ENCODE measurements around the gene LMF1.
"Not testable (repeated sequence)": the region's sequence is repeated elsewhere in the genome, so short reads cannot be mapped to it uniquely, and the experiment has no call there.

The LMF1 gene

GRCh38 chr16:891353-891740, 79.4 kb downstream of the LMF1 start:
- DNase-seq, result no peak

- no peak for DNase-seq
These were observed 80.0 kb downstream of the LMF1 start for GRCh38 chr16:890716-891352.

DNA sequence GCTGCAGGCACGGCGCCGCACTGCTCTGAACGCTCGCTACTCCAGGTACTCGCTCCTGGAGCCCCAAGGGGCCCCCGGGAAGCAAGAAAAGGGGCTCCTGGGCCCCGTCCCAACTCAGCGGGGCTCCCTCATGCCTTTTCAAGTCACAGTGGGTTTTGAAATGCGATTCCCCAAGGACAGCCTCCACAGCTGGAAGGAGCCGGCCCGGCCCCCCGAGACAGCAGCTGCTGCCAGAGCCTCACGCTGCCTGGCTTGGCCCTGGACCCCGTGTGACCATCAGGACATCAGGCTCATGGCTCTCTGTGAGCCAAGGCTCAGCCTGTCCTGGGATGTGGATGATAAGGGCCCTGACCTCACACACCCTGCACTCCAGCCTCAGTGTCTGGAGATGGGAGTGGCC, 80.6 kb downstream of the LMF1 start:
- no peak for DNase-seq

DNA sequence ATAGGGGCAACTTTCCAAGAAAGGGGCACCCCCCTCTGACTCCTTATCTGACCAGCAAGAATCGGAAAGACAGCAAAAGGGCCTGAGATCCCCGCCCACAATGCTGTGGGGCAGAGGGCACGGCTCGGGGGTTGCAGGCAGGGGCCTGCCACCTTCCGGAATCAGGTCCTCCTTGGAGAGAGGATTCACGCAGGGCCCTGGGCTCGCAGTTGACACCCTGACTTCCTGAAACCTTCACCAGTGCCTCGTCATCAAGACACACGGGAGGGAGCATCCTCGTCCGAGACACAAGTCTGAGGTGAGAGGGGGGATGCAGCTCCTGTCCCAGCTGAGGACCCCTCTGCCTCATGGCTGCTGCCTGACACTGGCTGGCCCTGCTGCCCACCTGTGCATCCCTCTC, 81.2 kb downstream of the LMF1 start:
- no peak for DNase-seq

DNA sequence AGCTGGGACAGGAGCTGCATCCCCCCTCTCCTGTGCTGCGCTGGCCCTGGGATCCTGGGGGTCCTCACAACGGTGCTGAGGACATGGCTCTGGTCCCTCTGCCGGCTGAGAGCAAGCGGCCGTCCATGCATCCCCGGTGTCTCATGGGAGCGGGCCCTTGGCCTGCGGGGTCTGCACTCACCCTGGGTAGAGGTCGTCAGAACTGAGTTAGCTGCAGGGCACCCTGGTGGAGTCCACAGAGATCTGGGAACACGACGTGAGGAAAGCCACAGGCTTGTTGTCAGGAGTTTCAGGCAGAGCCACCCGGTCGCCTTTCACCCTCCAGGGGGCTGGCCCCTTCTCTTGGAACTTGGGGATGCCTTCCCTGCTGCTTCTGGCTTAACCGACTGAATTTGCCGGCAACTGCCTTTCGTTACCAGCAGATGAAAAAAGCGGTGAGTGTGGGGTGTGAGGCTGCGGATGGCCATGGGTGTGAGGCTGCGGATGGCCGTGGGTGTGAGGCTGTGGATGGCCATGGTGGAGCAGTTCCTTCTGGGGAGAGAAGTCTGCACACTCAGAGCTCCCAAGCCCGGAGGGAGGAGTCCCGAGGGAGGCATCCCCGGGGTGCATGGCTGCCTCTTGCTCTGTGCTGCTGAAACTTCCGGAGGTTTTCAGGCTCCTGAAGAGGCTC, 81.7 kb downstream of the LMF1 start:
- no peak for DNase-seq

DNA sequence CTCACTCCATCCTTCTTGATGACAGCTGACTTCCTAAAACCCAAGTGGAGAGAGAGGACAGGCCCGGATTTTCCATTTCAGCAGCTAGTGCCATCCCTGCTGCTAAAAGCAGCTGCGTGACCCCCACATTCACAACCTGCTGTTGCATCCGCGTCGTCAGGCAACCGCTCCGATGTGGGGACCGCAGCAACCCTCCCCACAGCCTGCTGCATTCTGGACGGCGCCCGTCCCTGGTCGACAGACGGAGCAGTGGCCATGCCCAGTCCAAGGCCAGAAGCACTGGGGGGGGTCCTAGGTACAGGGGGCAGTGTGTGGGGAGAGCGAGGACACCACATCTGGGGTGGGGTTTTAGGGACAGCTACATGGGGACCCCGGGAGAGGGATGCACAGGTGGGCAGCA, 82.3 kb downstream of the LMF1 start:
- DNase-seq, result not testable (repeated sequence)

GRCh38 chr16:887846-888245, 82.9 kb downstream of the LMF1 start:
- no peak for DNase-seq

- DNase-seq, result no peak
These were observed 83.7 kb downstream of the LMF1 start for GRCh38 chr16:886802-887731.

DNA sequence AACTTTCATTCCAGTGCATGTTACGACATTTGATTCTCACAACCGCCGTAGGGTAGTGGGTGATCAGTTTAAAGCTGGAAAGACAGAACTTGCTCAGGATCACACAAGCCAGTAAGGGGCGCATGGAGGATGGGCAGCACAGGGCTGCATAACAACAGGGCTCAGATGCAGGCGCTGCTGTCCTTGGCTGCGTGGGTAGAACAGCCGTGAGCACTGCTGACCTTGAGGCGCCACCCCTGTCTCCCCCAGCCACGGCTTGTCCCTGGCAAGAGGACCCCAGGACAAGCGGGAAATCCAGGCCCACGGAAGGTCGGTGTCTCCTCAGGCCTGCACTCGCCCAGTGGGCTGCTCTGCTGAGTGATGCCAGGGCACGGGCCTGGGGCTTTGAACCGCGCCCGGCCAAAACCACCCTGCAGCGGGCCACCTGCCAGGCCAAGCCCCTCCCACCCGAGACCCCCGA, 84.7 kb downstream of the LMF1 start:
- no peak for DNase-seq

DNA sequence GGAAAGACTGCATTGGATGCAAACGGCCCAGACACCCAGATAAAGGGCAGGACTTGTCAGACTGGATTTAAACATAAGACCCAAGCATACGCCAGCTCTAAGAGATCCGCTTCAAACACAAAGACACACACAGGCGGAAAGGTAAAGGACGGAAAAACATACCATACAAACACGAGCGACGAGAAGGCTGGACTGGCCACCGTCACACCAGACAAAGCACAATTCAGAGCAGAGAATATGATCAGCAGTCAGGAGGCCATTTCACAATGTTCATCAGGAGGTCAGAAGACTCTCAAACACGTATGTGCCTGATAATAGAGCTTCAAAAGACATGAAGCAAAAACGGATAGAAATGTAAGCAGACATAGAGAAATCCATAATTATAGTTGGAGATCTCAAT, 85.4 kb downstream of the LMF1 start:
- DNase-seq, result no peak

GRCh38 chr16:884232-884631, 86.6 kb downstream of the LMF1 start:
- DNase-seq, result no peak

DNA sequence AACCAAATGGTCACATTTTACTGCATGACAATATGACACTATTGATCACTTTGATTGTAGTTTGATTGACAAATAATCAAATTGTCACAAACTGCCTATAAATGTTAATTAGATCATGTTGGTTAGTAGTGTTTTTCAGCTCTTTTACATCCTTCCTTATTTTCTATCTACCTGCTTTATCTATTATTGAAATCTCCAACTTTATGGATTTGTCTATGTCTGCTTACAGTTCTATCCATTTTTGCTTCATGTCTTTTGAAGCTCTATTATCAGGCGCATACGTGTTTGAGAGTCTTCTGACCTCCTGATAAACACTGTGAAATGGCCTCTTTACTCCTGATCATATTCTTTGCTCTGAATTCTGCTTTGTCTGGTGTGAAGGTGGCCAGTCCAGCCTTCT, 87.0 kb downstream of the LMF1 start:
- DNase-seq, result no peak

GRCh38 chr16:883340-883739, 87.4 kb downstream of the LMF1 start:
- no peak for DNase-seq

DNA sequence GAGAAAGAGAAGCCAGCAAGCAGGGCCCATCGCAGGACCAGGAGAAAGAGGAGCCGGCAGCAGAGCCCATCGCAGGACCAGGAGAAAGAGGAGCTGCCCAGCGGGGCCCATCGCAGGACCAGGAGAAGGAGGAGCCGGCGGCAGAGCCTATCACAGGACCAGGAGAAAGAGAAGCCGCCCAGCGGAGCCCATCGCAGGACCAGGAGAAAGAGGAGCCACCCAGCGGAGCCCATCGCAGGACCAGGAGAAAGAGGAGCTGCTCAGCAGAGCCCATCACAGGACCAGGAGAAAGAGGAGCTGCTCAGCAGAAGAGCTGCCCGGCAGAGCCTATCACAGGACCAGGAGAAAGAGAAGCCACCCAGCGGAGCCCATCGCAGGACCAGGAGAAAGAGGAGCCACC, 88.1 kb downstream of the LMF1 start:
- DNase-seq, result not testable (repeated sequence)

GRCh38 chr16:882256-882655, 88.5 kb downstream of the LMF1 start:
- DNase-seq, result no peak

GRCh38 chr16:881219-882097, 89.3 kb downstream of the LMF1 start:
- DNase-seq, result no peak

DNA sequence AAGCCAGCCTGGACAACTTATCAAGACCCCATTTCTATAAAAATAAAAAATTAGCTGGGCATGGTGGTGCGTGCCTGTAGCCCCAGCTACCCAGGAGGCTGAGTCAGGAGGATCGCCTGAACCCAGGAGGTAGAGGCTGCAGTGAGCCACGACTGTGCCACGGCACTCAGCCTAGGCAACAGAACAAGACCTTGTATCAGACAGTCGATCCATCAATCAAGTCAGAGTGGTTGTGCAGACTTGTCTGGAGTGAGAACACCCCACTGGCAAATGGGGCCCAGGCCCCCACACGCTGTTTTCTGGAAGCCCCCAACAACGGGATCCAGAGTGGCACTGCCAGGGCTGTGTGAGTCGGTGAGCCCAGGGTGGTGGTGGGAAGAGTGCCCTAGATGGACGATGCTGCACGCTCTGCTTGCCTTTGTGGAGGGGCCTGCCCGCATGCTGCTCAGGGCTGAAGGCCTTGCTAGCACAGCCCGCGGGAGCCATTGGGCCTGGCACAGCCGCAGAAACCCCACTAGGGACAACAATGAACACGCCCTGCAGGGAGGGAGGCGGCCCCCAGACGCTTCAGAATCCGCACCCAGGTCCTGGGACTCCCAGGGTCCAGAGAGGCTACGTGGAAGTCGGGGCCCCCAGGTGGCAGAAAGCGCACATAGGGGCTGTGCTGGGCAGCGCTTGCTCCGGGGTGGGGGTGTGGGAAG, 90.2 kb downstream of the LMF1 start:
- DNase-seq, result no peak

DNA sequence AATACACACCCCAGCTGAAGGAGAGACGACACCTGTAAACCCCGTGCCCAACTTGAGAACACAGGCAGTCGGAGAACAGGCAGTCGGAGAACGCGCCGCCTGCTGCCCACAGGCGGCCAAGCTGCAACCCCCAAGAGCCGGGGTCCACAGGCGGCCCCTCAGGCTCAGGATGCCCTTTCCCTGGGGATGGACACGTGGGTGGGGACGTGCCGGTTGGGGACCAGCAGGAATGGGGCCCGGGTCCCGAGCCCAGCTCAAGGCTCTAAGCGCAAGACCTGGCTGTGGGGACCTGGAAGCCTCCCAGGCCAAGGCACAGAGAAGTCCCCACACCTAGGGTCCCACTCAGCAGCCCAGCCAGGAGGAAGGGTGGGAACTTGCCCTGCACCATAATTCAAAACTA, 90.8 kb downstream of the LMF1 start:
- DNase-seq, result no peak

DNA sequence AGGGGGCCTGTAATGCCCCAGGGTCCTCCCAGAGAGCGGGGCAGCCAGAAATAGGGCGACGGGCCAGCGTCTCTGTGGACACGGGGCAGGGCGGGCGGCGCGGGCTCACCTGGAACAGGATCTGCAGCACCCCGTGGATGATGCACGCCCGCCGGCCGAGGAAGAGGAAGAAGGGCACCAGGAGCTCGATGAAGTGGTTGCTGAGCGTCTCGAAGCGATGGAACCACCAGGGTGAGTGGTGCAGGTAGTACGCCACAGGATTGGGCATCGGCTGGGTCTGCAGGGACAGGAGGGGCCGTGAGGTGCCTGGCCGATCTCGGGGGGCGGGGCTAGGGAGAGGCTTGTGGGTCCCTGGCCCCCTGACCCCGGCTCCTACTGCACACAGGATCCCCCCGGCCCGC, 91.3 kb downstream of the LMF1 start:
- DNase-seq, result no peak

GRCh38 chr16:878886-879285, 91.9 kb downstream of the LMF1 start:
- no peak for DNase-seq

- no peak for DNase-seq
These were observed 92.6 kb downstream of the LMF1 start for GRCh38 chr16:878072-878784.

Data from activated CD4-positive, alpha-beta T cell treated with anti-CD3 and anti-CD28 coated beads for 1 hour (primary cell).